Kidney tubule cell (primary cell): Measurements from ENCODE around the gene PIGM.
"Not testable (repeated sequence)": the region's sequence is repeated elsewhere in the genome, so short reads cannot be mapped to it uniquely, and the experiment has no call there.

Experiments
- DNase-seq: peaks from one replicate; pipeline ENCODE4 v3.0.0-alpha.2; 2018; ENCODE audit warnings: low spot score

PIGM gene

GRCh38 chr1:160061369-160062229 lies 29.8 kb upstream of the PIGM start:
- DNase-seq: peak; percentile 16

GRCh38 chr1:160058087-160058486 lies 26.3 kb upstream of the PIGM start:
- no peak for DNase-seq

GRCh38 chr1:160056648-160057169 lies 24.9 kb upstream of the PIGM start:
- no peak for DNase-seq

- no peak for DNase-seq
Observed at GRCh38 chr1:160053548-160054365, 22.0 kb upstream of the PIGM start.

- no peak for DNase-seq
Observed at GRCh38 chr1:160052936-160053335, 21.1 kb upstream of the PIGM start.

- no peak for DNase-seq
Observed at GRCh38 chr1:160050619-160051018, 18.8 kb upstream of the PIGM start.

GRCh38 chr1:160050182-160050581 lies 18.4 kb upstream of the PIGM start:
- DNase-seq: not testable (repeated sequence)

GRCh38 chr1:160049101-160049500 lies 17.3 kb upstream of the PIGM start:
- no peak for DNase-seq

GRCh38 chr1:160048335-160048734 lies 16.5 kb upstream of the PIGM start:
- DNase-seq: no peak

GRCh38 chr1:160047111-160047991 lies 15.6 kb upstream of the PIGM start:
- no peak for DNase-seq

GRCh38 chr1:160046494-160047110 lies 14.8 kb upstream of the PIGM start:
- DNase-seq: peak; percentile 39

- no peak for DNase-seq
Observed at GRCh38 chr1:160045653-160046052, 13.9 kb upstream of the PIGM start.

- DNase-seq: no peak
Observed at GRCh38 chr1:160043543-160043942, 11.8 kb upstream of the PIGM start.

- DNase-seq: no peak
Observed at GRCh38 chr1:160040476-160040875, 8.7 kb upstream of the PIGM start.

- peak; percentile 57 for DNase-seq
Observed at GRCh38 chr1:160032165-160032820, 503 bp upstream of the PIGM start.

GRCh38 chr1:160030657-160031364 lies 979 bp downstream of the PIGM start:
- peak; percentile 2 for DNase-seq

- DNase-seq: no peak
Observed at GRCh38 chr1:160028426-160028825, 3.4 kb downstream of the PIGM start.

GRCh38 chr1:160025314-160025713 lies 6.5 kb downstream of the PIGM start:
- no peak for DNase-seq

GRCh38 chr1:160024195-160024905 lies 7.4 kb downstream of the PIGM start:
- no peak for DNase-seq
